Heart right ventricle (tissue), 16 donors: Measurements from ENCODE around the gene ATG12. TPM values are rescaled to one million over a fixed set of nuclear protein-coding genes. Genes with fewer than 3 reads are reported as not detected.
A peak's percentile ranks its signal among the peaks of the same experiment; 100 is the strongest.

Experiments used
- ATAC-seq, 8 donors: fragments of 200-7000 bp; cut with Tn5 transposase; one replicate each; pipeline ENCODE4 v1.9.1; 2020; ENCODE audit warnings: mild to moderate bottlenecking in 8 of 8, moderate library complexity in 8 of 8, moderate number of reproducible peaks in 1 of 8
- DNase-seq, 2 donors: peaks; one replicate each; pipeline ENCODE4 v3.0.0-alpha.2; 2020
- H3K27ac ChIP-seq, 10 donors: fragments of 200-600 bp; sonication (generic) in 2 of 10; one replicate each; pipeline versions ENCODE4 v1.5.0 to v1.8.0; 2020 to 2022; ENCODE audit warnings: mild to moderate bottlenecking in 3 of 10
- H3K27me3 ChIP-seq, 7 donors: fragments of 200-600 bp; one replicate each; pipeline ENCODE4 v1.8.0; 2021 to 2022; ENCODE audit warnings: mild to moderate bottlenecking in 2 of 7
- H3K36me3 ChIP-seq, 9 donors: fragments of 200-600 bp; sonication (generic) in 1 of 9; one replicate each; pipeline versions ENCODE4 v1.5.0 to v1.8.0; 2020 to 2022; ENCODE audit warnings: mild to moderate bottlenecking in 2 of 9
- H3K4me1 ChIP-seq, 9 donors: fragments of 200-600 bp; sonication (generic) in 1 of 9; one replicate each; pipeline versions ENCODE4 v1.5.0 to v1.8.0; 2020 to 2022; ENCODE audit warnings: mild to moderate bottlenecking in 4 of 9
- H3K4me3 ChIP-seq, 10 donors: fragments of 200-600 bp; sonication (generic) in 2 of 10; one replicate each; pipeline versions ENCODE4 v1.5.0 to v1.8.0; 2020 to 2022; ENCODE audit warnings: mild to moderate bottlenecking in 7 of 10, moderate library complexity in 2 of 10
- H3K9me3 ChIP-seq, 11 donors: fragments of 200-600 bp in 10 of 11; sonication (generic) in 2 of 11; one replicate each; pipeline versions ENCODE4 v1.5.0 to v1.8.0; 2013 to 2022; ENCODE audit warnings: mild to moderate bottlenecking in 2 of 11, control low read depth in 1 of 11, moderate library complexity in 1 of 11
- CTCF ChIP-seq, 9 donors: fragments of 200-600 bp; sonication (generic) in 2 of 9; IDR thresholded peaks; one replicate each; pipeline versions ENCODE4 v1.5.0 to v1.8.0; 2021 to 2022; ENCODE audit warnings: antibody characterized with exemption in 9 of 9, mild to moderate bottlenecking in 5 of 9, moderate library complexity in 1 of 9
- WGBS, 2 donors: extraction: QIAGEN DNeasy Blood & Tissue Kit; methylation state at CpG; one replicate each; pipeline ENCODE4 v1.1.7; 2013; ENCODE audit warnings: inconsistent platforms in 1 of 2; 5-methylcytosine and 5-hydroxymethylcytosine counted together
- intact Hi-C, 10 donors: fragments of 100-400 bp; cut with DNase I; formaldehyde crosslinking; loops; one replicate each; pipeline versions ENCODE4 v1.11.1 to v1.14.2; 2022
- polyA plus RNA-seq, 2 donors: library from polyadenylated mRNA; stranded (reverse); fragments of 200-250 nt; gene quantifications; one replicate each; pipeline ENCODE4 v1.2.3, GENCODE V29; 2013
- total RNA-seq, 10 donors: library from RNA; stranded (reverse); fragmentation: NEBNext Ultra II Directional in 3 of 10; extraction: Animal tissue kit (Norgen Biotek cat#: 25700) in 3 of 10; gene quantifications; one replicate each; pipeline versions ENCODE4 v1.2.1 to v1.2.4, GENCODE V29; 2021 to 2023
- donor health status: Arrhythmogenic right ventricular cardiomyopathy.
- donor health status: ischemic (EF 13 %, LVEDD 7.1; RV severe dilation, severe dysfunction).
- donor health status: healthy with polysubstance abuse.
- donor health status: DM: no; HTN: yes; CAD: no.
- donor health status: DM: no; HTN: no; CAD: no.
- donor health status: ischemic (EF 25% LVEDD 6.9; RV normal size, moderate dysfunction).
- donor health status: ischemic (EF 25% LVEDD 5.7; RV mildly dilated, moderate dysfunction).
- donor health status: healthy.
- donor health status: DM: yes; HTN: yes; CAD: no.
- donor health status: Ischemic cardiomyopathy.
- donor health status: ischemic (EF 35%, LVEDD 5.7; RV mildly dilated, moderate dysfunction).
- donor health status: nonischemic (EF 11% LVEDD 7.7; RV severe dilation, severe dysfunction).
- donor health status: DM: yes; HTN: yes; CAD: no.
- donor health status: PGD.
- donor health status: ischemic (EF 29% LVEDD 5.4; RV normal size, mild dysfunction).
- donor health status: nonischemic (EF 23%, LVEDD 6.1; RV moderate dilation, normal function).

ATG12 gene
- total and polyA plus RNA-seq, 12 donors, result 18.0 to 29.8 (median 25.0) TPM

GRCh38 chr5:115818821-115819220 is 22.5 kb downstream of the ATG12 start:
- DNase-seq, result no peak
- H3K27ac ChIP-seq, result no peak overlapping the region
- no peaks in the 10 kb centered on the region for H3K36me3 ChIP-seq
- intact Hi-C loops, result no loop called here
- no peak for TF ChIP-seq CTCF (IDR thresholded peaks at IDR 0.05)
- H3K9me3 ChIP-seq, result no peaks in the 10 kb centered on the region
- 93% methylated on average over 18 of the region's 18 CpGs for WGBS, 2 donors
- H3K4me1 ChIP-seq, result peaks cover 0 to 18% (median 9%) of the 10 kb centered on the region in 9 donors
- H3K4me3 ChIP-seq, result no peak overlapping the region
- no peak for ATAC-seq
- peaks cover 0 to 55% (median 31%) of the 10 kb centered on the region in 7 donors for H3K27me3 ChIP-seq

- peak overlapping the region in 2 of 10 donors; percentile 68 to 75 for H3K4me3 ChIP-seq
- peak overlapping the region in 1 of 10 donors; percentile 81 for H3K27ac ChIP-seq
- intact Hi-C loops, result no loop called here
Measured at GRCh38 chr5:115817386-115817785, 24.0 kb downstream of the ATG12 start.

GRCh38 chr5:115816226-115817081 is 24.9 kb downstream of the ATG12 start, which contains the start of gene CDO1:
Gene CDO1, minus strand, starts transcription at chr5:115816659. Its CDS starts 262 bp downstream, at chr5:115816397.
- WGBS, 2 donors, result 1 to 2% methylated on average over 69 of the region's 69 CpGs
- H3K36me3 ChIP-seq, result no peaks in the 10 kb centered on the region
- peaks cover 0 to 77% (median 41%) of the 10 kb centered on the region in 7 donors for H3K27me3 ChIP-seq
- peak within 1 kb of the TSS; percentile 36 to 75 (median 60) for H3K4me3 ChIP-seq
- TF ChIP-seq CTCF (IDR thresholded peaks at IDR 0.05), result no peak
- ATAC-seq (peak; percentile 80 to 91 (median 87)), DNase-seq (peak; percentile 58 to 60)
- no peaks in the 10 kb centered on the region for H3K9me3 ChIP-seq
- peaks cover 0 to 18% (median 9%) of the 10 kb centered on the region in 9 donors for H3K4me1 ChIP-seq
- peak within 1 kb of the TSS; percentile 40 to 84 (median 77) for H3K27ac ChIP-seq
- intact Hi-C loops, result no loop called here

More at GRCh38 chr5:115817386-115817785, 24.0 kb downstream of the ATG12 start:
- peaks cover 0 to 69% (median 40%) of the 10 kb centered on the region in 7 donors for H3K27me3 ChIP-seq
- DNase-seq (no peak), ATAC-seq (no peak)
- 91% methylated on average over 7 of the region's 7 CpGs for WGBS, 2 donors
- no peak for TF ChIP-seq CTCF (IDR thresholded peaks at IDR 0.05)
- H3K9me3 ChIP-seq, result no peaks in the 10 kb centered on the region
- H3K36me3 ChIP-seq, result no peaks in the 10 kb centered on the region
- H3K4me1 ChIP-seq, result peaks cover 0 to 18% (median 9%) of the 10 kb centered on the region in 9 donors

- H3K9me3 ChIP-seq, result no peaks in the 10 kb centered on the region
- peak overlapping the region in 7 of 10 donors; percentile 40 to 84 (median 81) for H3K27ac ChIP-seq
- ATAC-seq (peak; percentile 21 to 51 (median 46)), DNase-seq (peak in 1 of 2 donors; percentile 17)
- no peaks in the 10 kb centered on the region for H3K36me3 ChIP-seq
- WGBS, 2 donors, result 1% methylated on average over 40 to 48 of the region's 48 CpGs
- H3K27me3 ChIP-seq, result peaks cover 0 to 81% (median 41%) of the 10 kb centered on the region in 7 donors
- H3K4me3 ChIP-seq, result peak overlapping the region; percentile 36 to 75 (median 60)
- intact Hi-C loops, result loop anchor here in 1 of 10 donors (2.0 kb wide), 1 partner anchor 15 kb away; no protein-coding TSS in a partner anchor
- no peak for TF ChIP-seq CTCF (IDR thresholded peaks at IDR 0.05)
- peaks cover 0 to 18% (median 9%) of the 10 kb centered on the region in 9 donors for H3K4me1 ChIP-seq
Measured at GRCh38 chr5:115815693-115816225, 25.6 kb downstream of the ATG12 start.
